K562 (cell line): ENCODE data around the gene ZNF791. TPM values are rescaled to one million over a fixed set of nuclear protein-coding genes. Genes with fewer than 3 reads are reported as not detected.

Experiments used
- REST ChIP-seq, 2 experiments: fragments of 450-650 bp; formaldehyde crosslinking in 1 of 2; IDR thresholded peaks; 2 replicates each; pipeline versions ENCODE4 v1.4.0 to v1.6.1; 2014 to 2020; ENCODE audit warnings: mild to moderate bottlenecking in 2 of 2, borderline replicate concordance in 1 of 2, low read depth in 1 of 2
- RUNX1 ChIP-seq: sonication (generic); IDR thresholded peaks from 2 replicates; pipeline ENCODE4 v1.6.1; 2016; ENCODE audit warnings: antibody characterized with exemption, low read depth
- TCF7L2 ChIP-seq: fragments of 150-350 bp; IDR thresholded peaks from 2 replicates; pipeline ENCODE4 v1.6.1; 2016; ENCODE audit warnings: low read depth, mild to moderate bottlenecking, low read length, moderate library complexity
- XRCC5 ChIP-seq: fragments of 200-400 bp; formaldehyde crosslinking; IDR thresholded peaks from 2 replicates; pipeline ENCODE4 v1.6.1; 2017; ENCODE audit warnings: low read depth, mild to moderate bottlenecking, low read length
- polyA plus RNA-seq, 8 experiments: library from polyadenylated mRNA; depleted of rRNA in 4 of 8; stranded (reverse) in 5 of 8; unstranded in 3 of 8; fragments of >200 nt; fragmentation: Nextera tagmentation in 2 of 8; fragmentation: Illumina TruSeq in 1 of 8; extraction: Ambion mirVana in 2 of 8; extraction: Trizol in 1 of 8; gene quantifications; 2 replicates each; pipeline versions ENCODE4 v1.2.1 to v1.2.3, GENCODE V29; 2011 to 2014; ENCODE audit warnings: inconsistent platforms in 1 of 8, missing spikeins in 1 of 8
- total RNA-seq, 7 experiments: library from RNA; depleted of rRNA in 6 of 7; stranded (reverse); fragments of >200 nt in 6 of 7; fragmentation: Illumina TruSeq in 2 of 7; extraction: Trizol in 2 of 7; gene quantifications; 2 replicates each; pipeline versions ENCODE4 v1.2.1 to v1.2.3, GENCODE V29; 2011 to 2021; ENCODE audit warnings: low replicate concordance in 1 of 7

Gene ZNF791
- total and polyA plus RNA-seq, 9 of the 15 experiments (the other 6 are each of a cell fraction or from before 2014, with no cell fraction given) = 7.8 to 22.7 (median 13.1) TPM

GRCh38 chr19:12676384-12676792 lies 65.7 kb downstream of the ZNF791 start (continued):
- TF ChIP-seq REST (IDR thresholded peaks at IDR 0.05; ENCODE audit: borderline replicate concordance) (peak; percentile 50; the same call in 1 of the 2 replicates), REST (CRISPR knock-in tag; IDR thresholded peaks at IDR 0.05; ENCODE audit: low read depth) (no peak), RUNX1 (no peak), XRCC5 (peak; percentile 75), TCF7L2 (no peak)
